GM19463 (cell line): ENCODE results near the gene ANKRD11.
"Not testable (repeated sequence)": the region's sequence is repeated elsewhere in the genome, so short reads cannot be mapped to it uniquely, and the experiment has no call there.

ENCODE experiments used
- ATAC-seq: cut with Tn5 transposase; IDR thresholded peaks from one replicate; pipeline ENCODE4 v1.9.1; 2021; ENCODE audit warnings: mild to moderate bottlenecking, moderate library complexity; ENCODE audit not compliant: unreplicated experiment

Gene ANKRD11

DNA sequence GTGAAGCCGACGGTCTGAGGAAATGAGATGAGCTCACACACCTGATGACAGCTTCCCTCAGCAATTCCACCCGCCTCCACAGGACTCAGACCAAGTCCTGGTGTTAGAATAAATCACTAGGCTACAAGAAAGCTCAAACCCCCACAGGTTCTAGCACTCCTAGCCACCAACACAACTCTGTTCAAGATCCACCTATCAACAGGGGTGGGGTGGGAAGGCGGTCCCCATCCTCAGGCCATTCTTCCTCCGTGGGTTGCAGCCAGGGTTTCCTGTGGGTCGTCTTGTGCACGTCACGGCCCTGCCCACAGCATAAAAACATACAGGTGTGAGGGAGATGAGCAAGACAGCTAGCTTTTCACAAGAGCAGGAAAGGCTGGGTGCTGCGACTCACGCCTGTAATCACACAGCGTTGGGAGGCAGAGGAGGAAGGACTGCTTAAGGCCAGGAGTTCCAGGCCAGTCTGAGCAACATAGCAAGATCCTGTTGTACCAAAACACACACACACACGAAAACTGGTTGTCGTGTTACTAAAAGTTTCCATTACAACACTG lies 81.1 kb downstream of the ANKRD11 start:
- no peak for ATAC-seq

DNA sequence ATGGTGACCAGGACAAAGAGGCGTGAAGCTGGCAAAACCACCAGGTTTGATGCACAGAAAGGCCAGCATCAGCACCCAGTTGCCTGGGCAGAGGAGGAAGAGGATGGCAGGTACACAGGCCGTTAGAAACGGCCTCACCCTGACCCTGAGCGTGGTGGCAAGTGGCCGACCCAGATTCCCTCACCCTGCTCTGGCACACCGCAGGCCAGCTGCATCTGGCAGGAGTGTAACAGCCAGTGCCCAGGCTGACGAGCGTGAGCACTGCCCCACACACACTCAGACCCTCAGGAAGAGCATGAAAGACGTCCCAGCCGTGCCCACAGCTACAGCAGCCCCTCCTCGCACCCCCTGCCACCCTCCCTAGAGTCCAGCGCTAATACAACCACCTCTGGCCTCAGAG lies 82.0 kb downstream of the ANKRD11 start:
- no peak for ATAC-seq

DNA sequence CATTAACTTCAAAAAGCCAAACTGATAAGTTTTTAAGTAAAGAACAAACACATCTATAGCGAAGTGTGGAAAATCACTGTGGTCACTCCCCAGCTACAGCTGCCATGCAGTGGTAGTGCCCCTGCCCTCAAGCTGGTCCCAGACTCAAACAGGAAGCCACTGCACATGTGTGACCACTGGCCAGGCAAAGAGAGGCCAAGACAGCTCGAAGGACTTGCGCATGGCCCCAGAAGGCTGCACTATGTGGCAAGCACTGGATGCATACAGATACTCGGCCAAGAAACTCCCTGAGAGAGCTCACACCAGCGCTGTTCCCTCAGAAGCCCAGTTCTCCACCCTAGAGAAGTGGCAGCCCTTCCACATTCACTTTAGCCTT lies 82.4 kb downstream of the ANKRD11 start:
- no peak for ATAC-seq

DNA sequence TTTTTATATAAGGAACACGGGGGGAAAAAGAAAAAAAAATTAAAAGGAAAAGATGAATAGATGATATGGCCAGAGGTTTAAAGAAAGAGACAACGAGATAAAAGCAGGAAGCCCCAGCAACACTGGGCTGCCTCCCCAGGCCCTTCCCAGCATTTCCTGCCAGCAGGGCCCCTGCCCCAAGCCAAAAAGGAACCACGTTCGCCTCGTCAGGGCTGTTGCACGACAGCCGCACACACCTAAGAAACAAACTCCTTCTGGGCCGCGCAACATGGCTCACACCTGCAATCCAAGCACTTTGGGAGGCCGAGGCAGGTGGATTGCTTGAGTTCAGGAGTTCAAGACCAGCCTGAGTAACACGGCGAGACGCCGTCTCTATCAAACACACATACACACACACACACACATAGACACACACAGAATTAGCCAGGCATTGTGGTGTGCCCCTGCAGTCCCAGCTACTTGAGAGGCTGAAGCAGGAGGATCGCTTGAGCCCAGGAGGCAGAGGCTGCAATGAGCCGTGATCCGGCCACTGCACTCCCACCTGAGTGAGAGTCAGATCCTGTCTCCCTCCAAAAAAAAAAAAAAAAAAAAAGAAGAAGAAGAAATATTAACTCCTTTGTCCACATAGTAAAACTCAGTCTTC lies 83.0 kb downstream of the ANKRD11 start:
- no peak for ATAC-seq

DNA sequence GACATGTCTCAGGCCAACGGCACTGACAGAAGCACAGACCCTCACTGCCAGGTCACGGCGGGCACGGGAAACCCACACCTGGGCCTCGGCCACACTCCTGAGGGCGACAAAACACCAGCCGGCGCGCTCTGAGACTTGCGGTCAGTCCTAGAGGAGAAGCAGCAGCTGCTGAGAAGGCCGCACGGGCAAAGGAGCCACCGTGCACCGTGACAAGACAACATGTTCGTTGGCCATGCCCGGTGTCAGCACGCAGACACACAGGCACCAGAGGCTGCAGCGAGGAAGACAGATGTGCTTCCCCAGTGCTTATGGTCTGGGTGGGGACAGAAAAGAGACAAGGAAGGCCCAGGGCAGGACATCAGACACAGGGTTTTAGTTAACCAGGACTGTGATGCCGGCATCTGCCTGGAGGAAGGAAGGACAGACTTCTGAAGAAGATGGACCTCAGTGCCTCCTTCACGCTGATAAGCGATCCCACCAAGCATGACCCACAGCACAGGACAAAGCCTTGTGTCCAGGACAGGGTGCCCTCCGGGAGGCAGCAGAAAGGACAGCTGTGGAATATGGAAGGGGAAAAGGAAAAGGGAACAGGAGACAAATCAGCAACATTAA lies 84.0 kb downstream of the ANKRD11 start:
- no peak for ATAC-seq

DNA sequence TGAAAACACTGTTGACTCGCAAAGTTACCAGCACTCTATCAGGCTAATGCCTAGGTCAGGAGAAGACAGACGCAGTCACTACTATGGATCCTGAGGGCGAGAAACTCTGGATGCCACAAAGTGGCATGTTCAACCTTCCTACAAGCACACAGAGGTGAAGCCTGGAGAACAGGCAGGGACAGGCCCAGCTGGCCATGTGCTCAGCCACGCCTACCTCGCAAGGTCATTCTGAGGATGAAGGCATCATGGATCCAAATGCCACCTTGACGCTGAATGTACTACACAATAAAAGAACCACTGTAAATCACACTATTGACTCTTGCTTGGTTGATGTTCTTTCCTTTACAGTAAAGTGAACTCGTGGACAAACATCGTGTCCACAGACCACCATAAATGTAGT lies 85.8 kb downstream of the ANKRD11 start:
- ATAC-seq: no peak

DNA sequence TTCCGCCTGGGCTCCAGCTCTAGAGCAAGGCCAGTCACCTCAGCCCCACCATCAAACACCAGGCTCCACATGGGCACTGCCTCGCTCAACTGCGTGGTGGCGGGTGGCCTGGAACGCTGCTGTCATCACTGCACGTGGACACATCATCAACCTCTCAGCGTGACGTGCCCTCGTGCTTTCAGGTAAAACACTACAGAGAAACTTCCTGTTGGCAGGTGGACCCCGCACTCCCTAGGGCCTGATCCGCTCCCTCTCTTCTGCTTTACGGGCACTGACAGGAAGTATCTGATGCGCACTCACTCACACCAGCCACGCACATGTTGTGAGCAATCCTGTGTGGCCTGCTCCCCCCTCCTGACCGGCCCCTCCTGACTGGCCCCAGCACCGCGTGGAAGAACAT lies 87.4 kb downstream of the ANKRD11 start:
- no peak for ATAC-seq

DNA sequence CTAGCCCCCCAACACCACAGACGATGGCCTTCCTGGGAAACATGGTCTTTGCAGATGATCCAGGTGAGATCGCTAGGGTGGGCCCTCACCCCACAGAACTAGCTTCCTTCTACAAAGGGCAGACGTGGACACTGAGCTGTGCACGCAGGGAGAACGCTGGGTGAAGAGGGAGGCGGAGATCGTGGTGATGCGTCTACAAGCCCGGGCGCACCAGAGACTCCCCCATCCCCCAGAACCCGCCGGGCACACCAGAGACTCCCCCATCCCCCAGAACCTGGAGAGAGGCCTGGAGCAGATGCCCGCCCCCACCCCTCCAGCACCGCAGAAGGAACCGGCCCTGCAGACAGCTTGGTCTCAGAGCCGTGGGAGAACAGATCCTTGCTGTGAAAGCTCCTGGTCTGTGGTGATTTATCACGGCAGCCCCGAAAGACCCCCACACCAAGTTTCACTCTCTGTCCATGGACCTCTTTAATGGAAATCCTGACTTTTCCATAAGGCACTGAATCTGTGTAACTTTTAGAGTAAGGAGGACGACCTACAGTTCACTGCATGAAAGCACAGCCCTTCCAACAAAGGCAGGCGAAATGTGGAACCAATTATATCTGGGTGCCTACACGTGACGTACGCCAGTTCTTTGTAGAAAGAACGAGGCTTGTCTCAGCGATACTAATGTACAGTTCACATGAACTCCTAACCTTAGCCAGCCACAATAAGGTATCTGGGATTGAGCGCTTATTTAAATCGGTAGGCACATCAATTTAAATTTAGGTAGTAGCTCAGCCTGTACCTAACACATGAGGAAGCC lies 88.5 kb downstream of the ANKRD11 start:
- ATAC-seq: no peak

DNA sequence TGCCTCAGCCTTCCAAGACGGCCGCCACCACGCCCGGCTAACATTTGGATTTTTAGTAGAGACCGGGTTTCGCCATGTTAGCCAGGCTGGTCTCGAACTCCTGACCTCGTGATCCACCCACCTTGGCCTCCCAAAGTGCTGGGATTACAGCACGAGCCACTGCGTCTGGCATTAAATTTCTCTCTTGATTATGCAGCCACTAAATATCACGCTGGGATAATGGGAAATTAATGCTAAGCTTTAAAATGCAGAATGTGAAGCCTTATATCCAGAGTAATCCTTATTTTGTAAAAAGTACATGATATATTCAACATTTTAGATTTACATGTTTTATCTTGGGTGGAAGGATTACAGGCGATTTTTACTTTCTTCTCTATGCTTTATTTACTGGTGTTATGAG lies 89.2 kb downstream of the ANKRD11 start:
- no peak for ATAC-seq

DNA sequence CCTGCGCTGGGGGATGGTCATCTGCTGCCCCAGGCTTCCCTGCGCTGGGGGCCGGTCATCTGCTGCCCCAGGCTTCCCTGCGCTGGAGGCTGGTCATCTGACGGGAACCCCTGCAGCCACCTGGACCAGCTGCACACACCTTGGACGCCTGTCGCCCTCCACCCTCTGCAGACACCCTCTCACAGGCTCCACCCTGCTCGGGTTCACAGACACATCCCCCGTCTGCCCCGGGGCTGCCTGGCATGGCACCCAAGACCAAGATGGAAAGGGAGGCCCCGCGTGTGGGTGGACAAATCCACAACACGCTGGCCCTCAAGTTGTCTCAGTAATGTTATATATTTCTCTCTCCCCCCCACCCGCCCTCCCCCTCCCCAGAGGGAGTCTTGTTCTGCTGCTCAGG lies 89.6 kb downstream of the ANKRD11 start:
- no peak for ATAC-seq

DNA sequence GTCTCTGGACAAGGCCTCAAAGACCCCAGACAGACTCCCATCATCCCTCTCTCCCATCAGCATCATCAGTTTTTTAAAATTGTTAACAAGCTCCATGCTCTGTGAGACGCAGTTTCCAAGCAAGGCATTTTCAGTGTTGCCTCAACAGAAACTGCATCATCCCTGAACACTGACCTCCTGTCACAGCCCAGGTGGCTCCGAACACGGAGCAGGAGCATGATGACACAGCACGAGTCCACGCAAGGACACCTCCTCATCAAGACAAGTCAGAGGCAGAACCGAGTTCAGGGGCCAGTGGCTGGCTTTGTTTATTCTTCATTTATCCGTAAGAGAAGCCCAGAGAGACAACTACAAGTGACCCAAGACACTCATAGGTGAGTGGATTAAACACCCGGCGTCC lies 91.4 kb downstream of the ANKRD11 start:
- no peak for ATAC-seq

DNA sequence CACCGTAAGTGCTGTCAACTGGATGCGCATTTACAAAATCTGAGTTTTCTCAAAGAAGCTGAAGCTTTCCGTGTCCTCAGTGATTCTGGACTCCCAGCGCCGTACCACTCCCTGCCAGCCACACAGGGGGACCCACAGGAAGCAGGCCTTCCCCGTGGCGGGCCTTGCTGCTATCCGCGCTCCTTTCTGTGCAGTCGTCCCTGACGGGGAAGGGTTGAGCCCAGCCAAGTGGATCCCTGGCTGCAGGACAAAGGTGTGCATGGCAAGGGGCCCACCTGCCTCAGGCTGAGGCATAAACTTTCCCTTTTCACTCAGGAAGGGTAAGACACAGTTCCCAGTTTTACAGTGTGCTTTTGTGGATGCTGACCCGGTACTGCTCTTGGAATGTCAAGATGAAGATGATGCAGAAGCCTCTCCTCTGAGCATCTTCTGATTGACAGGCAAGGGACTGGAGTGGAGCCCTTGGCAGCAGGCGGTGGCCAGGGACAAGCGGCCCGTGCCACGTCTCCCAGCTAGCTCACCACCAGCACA lies 93.0 kb downstream of the ANKRD11 start:
- ATAC-seq: no peak

DNA sequence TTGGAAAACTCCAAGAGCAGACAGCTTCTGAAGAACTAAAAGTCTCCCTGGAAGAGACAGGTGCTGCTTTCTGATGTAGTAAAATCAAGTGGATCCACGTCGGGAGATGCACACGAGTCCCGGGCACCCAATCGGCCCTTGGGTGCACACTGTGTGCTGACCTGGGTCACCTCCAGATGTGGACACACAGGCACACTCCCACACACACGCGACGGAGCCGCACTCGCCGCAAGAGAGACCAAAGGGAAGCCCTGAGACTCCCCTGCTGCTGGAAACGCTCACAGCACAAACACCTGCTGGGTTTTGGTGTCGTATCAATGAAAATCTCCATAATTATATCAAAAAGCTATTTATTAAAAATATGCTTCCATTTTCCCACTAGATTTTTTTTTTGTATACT lies 94.2 kb downstream of the ANKRD11 start:
- no peak for ATAC-seq

DNA sequence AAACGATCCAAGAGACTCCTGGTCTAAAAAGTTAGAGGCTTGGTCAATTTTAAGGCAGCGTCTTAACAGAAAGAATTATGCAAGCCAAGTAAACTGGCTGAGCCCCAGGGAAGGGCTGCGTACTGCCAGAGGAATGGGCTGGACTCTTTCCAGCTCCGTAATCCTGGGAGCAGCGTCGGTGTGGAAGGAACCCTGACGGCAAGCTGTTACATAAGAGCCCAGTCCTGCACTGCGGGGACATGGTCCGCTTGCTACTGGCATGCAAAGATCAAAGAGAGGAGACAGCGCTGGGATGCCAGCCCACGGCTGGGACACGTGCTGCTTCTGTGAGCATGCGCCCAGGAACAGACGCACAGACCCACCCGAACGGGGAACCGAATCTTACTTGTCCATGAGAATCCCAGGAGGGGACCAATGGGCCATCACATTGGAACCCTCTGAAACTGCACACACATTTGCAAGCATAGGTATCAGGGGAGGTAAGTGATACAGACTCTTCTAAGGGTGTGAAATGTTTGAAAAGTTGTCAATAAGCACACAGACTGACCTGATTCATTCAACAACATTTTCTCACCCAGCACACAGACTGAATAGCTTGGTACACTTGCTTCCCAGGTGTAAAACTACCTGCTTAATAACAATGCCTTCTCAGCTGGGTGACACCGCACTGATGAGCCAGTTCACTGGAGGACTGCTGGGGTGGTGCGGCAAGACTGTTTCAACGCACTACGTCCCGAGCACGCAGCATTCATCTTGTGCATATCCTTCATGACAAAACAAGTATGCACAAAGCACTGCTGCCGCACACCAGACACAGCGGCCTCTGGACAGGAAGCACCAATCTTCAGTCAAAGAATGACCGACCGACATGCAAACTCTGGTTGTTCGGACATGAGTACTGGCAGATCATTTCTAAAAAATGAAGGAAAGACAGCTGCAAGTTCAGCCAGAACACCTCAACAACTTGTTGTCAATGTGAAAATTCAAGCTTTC lies 94.9 kb downstream of the ANKRD11 start:
- no peak for ATAC-seq

DNA sequence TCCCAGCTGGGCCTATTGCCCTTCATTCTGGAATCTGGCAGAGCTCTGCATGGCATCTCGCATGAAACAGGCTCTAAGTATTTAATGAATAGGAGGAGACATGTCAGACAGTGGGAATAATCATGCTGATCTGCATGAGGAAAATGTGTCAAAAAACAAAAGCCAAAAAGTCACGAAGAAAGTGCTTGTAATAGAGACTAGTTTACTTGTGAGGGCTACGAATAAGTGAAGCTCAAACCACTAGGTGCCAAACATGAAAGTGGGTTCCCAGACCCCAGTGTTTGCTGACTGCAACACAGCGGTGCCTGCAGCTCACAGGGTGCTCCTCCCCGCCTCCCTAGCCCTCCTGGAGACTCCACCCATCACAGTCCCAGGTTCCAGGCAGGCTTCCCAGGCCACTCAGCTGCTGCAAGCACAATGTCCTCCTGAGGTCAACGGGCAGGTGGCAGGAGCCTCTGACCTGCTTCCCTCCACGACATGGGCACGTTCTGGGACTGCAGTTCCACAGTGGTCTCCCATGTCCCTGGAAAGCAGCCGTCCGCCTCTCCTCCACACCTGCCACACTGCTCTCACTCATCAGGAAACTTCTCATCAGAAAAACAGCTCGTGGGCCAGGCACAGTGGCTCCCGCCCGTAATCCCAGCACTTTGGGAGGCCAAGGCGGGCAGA lies 96.5 kb downstream of the ANKRD11 start:
- no peak for ATAC-seq

DNA sequence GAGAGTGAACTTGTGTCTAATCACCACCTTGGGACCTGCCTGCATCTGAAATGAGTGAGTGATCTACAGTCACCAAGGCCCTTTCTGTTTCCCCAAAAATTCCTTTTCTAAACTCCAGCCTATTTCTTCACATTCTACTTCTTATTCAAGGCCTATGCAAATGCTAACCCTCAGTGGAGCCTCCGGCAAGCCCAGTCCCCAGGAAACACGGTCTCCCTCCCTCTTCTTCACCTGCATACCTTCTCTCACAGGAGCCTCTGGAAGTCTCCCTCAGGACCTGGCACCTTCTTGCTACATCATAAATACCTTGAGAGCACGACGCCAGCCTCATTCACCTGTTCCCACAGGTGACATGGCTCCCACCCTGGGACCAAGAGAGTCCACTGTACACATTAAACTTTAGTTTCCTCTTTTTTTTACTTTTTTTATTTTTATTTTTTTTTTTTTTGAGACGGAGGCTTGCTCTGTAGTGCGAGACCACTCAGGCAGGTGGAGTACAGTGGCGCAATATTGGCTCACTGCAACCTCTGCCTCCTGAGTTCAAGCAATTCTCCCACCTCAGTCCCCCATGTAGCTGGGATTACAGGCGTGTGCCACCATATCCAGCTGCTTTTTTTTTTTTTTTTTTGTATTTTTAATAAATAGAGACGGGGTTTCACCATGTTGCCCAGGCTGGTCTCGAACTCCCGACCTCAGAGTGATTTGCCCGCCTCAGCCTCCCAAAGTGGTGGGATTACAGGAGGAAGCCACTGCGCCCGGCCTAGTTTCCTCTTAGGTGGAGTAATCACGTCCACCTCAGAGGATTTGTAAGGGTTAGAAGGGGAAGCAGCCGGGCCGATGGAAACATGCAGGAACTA lies 97.3 kb downstream of the ANKRD11 start:
- no peak for ATAC-seq

DNA sequence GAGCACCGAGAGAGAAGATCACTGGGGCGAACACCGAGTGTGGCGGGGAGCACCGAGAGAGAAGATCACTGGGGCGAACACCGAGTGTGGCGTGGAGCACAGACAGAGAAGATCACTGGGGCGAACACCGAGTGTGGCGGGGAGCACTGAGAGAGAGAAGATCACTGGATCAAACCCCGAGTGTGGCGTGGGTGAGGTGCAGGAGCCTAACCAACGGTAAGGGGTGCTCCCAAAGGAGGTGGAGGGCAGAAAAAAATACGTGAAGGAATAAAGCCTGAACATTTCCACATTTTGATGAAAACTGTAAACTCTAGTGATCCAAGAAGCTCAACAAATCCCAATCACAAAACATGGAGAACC lies 100.2 kb downstream of the ANKRD11 start:
- not testable (repeated sequence) for ATAC-seq

DNA sequence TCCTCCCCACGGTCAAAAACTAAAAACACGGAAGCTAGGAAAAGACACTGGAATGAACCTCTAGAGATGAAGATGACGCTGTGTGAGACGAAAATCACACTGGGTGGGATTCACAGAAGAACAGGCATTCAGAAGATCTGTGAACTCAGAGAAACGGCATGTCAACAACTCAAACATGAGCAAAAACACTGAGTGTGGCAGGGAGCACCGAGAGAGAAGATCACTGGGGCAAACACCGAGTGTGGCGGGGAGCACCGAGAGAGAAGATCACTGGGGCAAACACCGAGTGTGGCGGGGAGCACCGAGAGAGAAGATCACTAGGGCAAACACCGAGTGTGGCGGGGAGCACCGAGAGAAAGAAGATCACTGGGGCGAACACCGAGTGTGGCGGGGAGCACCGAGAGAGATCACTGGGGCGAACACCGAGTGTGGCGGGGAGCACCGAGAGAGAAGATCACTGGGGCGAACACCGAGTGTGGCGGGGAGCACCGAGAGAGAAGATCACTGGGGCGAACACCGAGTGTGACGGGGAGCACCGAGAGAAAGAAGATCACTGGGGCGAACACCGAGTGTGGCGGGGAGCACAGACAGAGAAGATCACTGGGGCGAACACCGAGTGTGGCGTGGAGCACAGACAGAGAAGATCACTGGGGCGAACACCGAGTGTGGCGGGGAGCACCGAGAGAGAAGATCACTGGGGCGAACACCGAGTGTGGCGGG lies 100.7 kb downstream of the ANKRD11 start:
- not testable (repeated sequence) for ATAC-seq
